ENCODE data around the gene CEP131. TPM values are rescaled to one million over a fixed set of nuclear protein-coding genes. Genes with fewer than 3 reads are reported as not detected.

CEP131 gene
- total RNA-seq (2014; rRNA removed; shearing (Covaris generic)) = 7.8 and 18.2 TPM in 2 replicates

DNA sequence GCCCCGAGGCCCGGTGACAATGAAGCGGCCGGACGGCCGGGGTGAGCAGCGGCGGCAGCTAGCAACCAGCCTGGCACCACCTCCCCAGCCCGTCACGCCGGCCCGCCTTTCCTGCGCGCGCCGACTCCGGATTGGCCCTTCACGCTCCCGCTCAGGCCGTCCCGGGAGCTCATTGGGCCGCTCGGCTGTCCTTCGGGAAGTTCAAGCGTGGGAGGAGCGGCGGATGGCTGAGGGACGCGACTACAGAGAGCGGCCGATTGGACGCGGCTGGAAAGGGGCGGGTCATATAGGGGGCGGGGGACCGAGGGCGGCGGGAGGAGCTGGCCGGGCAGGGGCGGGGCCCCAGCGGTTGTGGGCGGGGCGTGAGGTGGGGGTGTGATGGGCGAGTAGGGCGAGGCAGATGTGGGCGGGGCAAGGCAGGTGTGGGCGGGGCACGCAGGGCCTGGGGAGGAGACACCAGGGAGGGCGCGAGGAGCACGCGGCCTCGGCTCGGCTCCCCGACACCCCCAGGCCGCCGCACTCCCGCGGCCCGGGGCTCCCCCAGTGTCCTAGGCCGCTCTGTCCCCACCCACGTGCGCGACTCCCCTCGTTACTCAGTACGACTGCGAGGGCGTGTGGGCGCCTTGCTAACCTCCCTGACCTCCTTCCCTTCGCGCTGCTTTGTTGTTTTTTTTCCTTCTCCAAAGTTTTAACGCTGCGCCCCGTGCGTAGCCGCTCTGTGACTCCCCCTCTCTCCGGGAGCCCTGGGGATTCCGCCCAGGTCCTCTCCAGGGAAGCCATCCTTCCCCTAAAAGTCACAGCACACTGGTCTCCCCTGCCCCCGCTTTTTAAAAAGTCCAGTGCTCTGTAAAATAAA, at the start of gene CEP131:
CEP131 (minus strand) TSS at position 60 of the 856 bp plus-strand sequence. CDS start 2,909 bp downstream, outside the sequence.
- DNase-seq (ENCODE audit: low read depth) = peak; percentile 96

DNA sequence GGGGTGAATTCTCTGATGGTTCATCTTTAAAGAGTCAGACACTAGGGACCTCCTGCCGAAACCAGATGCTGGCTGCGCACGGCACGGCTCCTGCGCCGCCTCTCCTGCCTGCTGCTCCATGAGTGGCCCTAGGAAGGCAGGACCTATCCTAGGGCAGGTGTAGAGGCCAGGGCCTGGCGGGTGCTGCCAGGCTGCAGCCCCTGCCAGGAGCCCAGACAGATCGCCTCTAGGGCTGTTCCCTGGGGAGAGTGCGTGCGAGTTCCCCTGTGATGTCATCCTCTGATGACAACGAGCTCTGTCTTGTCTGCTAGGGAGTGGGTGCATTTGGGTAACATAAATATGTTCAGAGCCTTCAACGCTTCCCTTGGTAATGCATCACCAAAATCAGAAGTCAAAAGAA, 48.5 kb upstream of the CEP131 start:
- DNase-seq (ENCODE audit: low read depth) = no peak

DNA sequence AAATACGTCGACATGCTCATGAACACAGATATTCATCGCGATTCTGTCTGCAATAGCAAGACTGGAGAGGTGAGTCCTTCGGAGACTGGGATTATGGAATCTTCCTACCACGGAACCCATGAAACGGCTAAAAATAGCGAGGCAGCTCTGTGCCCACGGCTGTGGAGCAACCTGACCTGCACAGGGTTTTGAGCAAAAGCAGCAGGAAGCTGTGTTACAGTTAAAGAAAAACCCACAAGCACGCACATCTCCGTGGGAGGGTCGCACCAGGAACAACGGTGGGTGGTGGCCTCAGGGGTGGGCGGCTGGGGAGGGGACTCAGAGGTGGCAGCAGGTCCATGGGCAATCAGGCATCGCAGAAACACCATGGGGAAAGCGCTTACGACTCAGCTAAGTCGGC, 47.5 kb upstream of the CEP131 start:
- DNase-seq (ENCODE audit: low read depth) = no peak

DNA sequence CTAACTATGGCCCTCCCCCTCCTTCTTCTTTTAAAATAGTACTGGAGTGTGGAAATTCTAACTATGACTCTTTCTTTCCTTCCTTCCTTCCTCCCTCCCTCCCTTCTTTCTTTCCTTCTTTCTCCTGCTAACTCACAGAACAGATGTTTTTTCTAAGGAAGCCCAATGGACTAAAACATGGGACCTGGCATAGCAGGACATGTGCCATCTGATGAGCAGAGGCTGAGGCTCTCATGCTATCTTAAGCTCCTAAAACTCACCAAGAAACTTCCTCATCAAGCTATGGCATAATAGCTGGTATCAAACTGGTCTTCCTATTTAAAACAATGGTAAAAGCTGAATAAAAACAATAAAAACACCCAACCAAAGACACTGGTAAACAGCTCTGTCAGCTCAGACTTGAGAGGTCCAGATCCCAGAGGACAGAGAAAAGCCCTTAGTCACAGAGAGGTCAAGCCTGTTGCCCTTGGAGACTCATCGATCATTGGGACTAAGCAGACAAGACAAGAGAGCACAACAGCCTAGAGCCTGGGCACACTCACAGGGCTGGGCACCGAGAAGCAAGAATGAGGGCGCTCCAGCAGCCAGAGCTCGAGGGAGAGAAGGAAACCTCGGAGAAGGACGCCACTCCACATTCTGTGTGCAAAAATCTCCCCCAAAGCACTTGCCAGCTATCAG, 44.8 kb upstream of the CEP131 start:
- no peak for DNase-seq (ENCODE audit: low read depth)

DNA sequence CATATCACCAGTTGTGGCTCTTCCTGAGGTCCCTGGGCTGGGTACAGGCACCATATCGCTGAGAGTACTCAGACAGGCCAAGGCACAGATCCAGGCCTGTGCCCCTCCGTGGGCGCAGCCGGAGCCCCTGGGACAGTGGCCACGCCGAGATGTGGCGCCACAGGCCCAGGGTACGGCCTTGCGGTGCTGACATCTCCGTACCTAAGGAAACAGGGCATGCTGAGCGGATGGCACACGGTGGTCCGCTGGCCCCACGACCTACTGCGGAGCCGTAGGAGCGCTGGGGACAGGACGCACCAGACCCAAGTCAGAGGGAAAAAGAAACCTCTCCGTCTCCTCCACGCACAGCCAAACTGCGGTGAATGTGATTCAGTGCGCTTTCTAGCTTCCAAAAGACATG, 42.8 kb upstream of the CEP131 start:
- no peak for DNase-seq (ENCODE audit: low read depth)

DNA sequence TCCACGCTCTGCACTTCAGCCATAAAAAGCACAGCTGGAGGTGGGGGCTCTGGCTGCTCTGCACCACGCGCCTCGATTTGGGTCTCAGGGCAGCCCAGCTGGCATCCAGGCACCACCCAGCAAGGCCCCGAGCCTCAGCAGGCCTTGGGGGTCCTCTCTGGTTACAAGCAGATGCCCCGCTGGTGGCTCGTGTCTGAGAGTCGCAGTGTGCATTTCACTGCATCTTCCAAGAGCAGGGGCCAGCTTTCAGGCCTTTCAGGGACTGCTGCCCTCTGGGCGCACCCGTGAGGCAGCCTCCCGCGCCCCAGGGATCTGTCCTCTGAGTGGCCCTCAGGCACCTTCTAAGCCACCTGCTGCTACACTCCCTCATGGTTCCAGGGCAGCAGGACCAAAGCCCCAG, 41.9 kb upstream of the CEP131 start:
- DNase-seq (ENCODE audit: low read depth) = no peak

DNA sequence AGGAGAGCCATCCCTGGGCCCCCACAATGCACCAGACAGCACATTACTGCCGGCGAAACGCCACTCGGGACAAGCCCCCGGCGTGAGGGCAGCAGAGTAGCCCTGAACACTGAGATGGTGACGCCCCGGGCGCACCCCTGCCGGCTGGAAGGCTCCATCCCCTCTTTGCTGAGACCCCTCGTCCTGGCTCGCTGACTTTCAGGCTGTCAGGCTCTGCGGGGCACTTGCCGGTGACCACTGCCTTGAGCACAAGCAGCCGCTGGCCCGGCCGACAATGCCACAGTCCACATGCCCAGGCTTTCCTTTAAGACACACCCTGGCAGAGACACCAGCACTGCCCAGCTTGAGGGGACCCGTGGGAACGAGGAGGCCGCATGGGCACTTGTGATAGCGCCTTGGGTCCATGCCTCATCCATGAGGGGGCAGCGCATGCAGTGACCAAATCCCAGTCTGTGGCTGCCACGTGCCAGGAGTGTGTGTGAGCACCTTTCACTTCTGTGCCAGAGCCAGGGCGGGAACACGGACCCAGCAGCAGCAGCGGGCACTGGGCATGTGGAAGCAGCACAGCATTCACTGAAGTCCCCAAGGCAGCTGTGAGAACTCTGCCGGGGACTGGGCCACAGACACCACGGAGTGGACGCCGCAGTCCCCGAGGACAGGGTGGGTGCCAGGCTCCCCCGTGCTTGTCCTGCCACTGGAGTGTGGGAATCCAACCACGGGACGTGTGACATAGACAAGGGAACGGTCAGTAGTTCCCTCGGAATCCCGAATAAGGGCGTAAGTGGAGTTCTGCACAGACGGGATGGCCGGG, 40.8 kb upstream of the CEP131 start:
- DNase-seq (ENCODE audit: low read depth) = no peak

DNA sequence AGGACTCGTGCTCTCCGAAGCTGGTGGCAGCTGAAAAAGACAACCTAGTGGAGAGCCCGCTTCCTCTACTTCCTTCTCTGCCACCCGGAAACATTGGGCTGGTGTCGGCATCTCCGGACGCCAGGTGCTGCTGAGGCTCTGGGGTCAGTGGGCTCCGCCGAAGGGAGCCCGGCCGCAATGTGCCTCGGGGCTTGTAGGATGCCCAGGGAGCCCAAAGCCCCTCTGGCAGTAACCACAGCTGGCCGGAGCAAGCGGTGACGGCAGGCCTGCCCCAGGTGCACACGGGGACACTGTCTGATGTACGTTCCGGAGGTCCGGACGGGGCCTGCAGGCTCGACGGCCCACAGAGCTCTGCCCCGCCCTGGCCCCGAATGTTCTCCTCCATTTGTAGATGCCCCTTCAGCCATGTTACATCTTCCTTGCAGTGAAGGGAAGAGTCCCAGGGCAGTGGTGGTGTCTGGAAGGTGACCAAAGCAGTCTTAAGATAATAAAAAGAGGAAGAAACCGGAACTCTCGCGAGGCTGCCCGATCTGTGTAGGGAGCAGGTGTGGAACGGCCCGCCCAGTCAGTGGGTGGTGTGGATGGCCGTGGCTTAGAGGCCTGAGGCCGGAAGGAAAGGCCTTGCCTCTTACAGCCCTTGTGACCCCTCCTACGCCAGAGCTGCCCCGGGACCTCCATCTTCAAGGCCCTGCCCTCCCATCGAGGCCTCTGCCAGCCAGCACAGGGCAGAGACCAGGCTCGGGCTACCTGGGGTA, 39.0 kb upstream of the CEP131 start:
- DNase-seq (ENCODE audit: low read depth) = no peak

DNA sequence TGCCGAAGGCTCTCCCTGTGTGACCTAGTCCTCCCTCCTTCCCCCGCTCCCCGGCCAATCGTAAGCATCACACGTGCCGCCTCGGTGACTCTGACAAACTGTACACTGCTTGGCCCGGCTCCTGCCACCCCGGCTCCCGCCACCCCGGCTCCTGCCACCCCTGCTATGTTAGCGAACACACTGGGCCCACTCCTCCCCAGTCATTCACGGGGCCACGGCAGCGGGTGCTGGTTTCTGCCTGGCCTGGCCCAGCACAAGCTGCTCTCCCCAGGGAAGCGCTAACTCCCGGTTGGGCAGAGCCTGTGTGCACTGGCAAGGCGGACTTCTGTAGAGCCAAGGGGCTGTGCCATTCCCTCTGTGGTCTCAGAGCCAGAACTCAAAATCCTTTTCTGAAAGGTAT, 38.3 kb upstream of the CEP131 start:
- no peak for DNase-seq (ENCODE audit: low read depth)

DNA sequence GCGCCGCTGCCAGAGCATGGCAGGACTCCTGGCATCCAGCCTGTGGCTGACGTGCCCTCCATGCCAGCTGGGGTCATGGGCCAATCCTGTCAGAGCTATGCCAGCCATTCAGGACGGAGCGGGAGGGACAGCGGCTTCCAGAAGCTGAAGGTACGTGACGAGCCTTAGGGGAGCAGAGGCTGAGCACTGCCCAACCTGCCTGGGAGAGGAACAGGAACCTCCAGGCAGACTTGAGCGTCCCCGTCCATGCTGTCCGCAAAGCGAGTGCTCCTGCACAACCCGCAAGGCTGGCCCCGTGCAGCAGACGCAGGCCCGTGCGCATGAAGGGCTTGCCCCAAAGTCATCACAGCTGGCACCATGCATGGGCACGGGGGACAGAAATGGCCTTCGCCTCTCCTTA, 37.9 kb upstream of the CEP131 start:
- DNase-seq (ENCODE audit: low read depth) = no peak

DNA sequence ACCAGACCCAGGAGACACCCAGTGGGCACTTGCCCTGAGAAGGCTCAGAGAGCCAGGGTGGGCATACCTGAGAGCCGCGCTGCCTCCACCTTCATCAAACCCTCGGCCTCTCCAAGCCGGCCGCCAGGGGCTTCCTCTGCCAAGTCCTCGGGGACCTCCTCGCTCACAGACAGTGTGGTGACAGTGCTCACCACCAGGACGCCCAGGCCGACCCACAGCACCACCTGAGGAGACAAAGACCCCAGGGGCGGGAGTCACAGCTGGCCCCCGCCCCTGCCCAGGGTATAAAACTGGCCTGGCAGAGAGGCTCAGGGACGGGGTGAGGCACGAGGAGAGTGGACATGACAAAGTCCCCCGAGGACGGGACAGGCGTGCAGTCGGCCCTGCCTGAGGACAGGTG, 37.4 kb upstream of the CEP131 start:
- no peak for DNase-seq (ENCODE audit: low read depth)

DNA sequence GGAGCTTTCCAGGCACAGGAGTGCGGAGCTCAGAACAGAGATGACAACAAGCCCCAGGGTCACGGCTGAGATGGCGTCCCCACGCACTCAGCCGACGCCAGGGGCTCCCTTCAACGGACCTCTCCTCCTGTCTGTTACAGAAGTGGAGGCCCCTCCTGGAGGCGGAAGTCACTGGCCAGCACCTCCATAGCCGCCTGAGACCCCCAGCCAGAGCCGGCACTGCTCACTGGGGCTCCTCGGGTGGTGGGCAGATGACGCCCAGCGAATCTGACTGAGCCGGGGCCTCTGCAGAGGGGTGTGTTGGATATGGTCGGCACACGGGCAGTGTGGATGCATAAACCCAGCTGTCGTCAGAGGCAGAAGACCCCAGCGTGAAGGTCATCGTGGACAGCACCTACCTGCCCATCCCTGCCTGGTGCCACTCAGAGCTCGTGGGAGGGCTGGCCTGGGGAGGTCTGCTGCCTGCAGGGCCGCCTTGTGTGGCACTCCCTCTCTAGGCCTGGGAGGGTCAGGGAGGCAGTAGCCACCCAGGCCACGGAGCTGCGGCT, 36.4 kb upstream of the CEP131 start:
- DNase-seq (ENCODE audit: low read depth) = no peak

DNA sequence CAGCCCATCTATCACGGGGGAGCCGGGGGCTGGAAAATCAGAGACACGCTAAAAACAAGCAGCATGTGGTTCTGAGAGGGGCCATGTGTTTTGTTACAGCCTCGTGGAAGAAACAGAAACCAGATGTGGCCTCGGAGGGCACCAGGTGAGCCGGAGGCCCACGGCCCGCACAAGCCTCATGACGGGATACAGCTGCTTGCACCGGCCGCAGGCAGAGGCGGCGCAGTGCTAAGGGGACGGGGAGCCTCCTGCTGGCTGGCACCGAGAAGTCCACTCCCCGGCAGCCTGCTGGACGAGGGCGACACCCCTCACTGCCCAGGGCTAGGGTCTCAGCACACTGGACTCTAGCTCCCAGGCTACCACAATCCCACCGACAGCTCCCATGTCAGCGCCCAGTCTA, 35.5 kb upstream of the CEP131 start:
- no peak for DNase-seq (ENCODE audit: low read depth)

DNA sequence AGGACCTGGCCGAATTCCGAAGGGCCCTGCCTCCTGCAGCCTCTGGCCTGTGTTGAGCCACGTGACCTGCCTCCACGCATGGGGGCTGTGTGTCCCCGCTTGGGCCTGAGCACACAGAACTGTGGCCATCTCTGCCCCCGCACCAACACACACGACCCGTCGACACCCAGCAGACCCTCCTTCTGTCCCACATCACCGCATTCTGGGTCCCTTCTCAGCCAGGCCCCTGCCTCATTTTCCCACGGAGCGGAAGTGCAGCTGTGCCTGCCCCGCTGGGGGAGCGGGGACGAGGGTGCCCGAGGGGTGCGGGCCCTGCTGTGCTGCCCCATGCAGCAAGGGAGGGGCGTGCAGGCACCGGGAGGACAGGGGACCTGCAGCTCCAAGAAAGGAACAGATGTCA, 34.8 kb upstream of the CEP131 start:
- DNase-seq (ENCODE audit: low read depth) = no peak

DNA sequence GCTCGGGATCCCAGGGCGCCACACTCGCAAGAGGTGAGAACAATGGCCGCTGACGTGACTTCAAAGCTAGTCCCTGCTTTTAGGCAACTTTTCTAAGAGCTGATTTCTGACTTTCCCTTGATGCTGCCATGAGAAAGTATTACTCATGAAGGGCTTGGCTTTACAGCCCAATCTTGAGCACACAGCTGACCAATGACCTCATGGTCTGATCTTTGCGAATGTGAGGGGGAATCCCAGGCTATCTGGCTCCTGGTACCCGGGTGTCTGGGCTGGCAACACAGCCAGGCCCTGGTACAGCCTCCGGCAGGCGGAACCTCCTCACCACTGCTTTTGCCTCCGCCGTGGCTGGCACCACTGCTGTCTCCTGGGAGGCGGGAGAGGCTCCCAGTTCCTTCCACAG, 33.9 kb upstream of the CEP131 start:
- peak; percentile 26 for DNase-seq (ENCODE audit: low read depth)

DNA sequence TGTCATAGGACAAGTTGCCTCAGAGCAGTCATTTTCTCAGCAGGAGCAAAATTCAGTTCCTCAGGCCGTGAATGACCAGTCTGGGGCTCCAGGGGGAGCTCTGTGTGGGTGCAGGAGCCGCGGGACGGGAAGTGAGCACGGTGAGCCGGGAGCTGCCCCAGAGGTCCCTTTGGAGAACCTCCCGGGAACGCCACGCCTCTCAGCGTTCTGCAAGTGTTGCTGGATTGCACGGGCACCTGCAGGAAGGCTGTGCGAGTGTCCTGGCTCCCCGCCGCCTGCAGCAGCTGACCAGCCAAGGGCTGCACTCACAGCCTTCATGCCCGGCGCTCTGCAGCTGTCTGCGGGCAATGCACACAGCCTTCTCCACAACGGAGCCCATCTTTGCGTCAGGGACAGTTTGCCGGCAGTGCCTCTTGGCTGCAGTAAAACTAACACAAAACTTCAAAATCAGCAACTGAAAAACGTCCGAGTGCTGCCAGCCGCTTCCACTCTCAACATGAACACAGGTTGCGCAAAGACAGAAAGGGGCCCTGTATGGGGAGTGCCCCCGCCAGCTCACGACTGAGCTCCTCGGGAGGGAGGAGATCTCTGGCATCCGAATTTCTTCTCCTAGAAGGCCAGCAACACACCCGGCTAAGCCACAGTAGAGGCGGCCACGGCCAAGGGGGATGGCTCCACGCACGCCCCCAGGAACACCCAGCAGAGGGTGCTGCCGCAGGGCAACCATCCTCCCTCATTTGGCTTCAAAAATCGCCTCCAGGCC, 32.4 kb upstream of the CEP131 start:
- DNase-seq (ENCODE audit: low read depth) = no peak

DNA sequence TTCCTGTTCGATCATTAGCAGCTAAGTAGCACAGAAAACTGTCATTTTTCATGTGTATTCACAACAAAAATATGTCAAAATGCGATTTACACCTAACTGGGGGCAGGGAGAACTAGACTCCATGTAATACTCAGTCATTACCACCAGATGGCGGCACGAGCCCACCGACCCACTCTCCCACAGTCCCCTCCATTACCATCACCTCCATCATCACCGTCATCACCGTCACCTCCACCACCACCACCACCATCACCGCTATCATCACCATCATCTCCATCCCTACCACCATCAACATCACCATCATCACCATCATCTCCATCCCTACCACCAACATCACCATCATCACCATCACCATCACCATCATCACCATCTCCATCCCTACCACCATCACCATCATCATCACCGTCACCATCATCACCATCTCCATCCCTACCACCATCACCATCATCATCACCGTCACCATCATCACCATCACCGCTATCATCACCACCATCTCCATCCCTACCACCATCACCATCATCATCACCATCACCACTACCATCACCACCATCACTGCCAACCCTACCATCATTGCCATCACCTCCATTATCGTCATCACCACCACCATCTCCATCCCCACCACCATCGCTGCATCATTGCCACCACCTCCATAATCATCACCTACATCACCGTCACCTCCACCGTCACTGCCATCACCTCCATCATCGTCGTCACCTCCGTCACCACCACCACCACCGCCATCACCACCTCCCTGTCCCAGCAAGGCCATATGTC, 30.8 kb upstream of the CEP131 start:
- DNase-seq (ENCODE audit: low read depth) = no peak

DNA sequence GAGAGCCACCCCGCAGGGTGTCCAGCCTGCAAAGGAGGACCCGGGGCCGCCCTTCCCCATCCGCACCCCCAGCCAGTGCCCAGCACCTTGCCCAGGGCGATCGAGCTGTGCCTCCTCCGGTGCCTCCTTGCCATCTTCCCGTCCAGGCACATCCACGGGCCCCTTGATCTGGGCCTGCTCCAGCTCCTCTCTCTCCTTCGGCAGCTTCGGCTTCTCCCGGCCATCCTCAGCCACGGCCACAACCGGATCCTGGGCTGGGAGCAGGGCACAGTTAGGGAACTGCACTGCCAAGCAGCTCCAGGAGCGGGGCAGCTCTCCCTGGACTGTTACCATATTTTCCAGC, 30.2 kb upstream of the CEP131 start:
- DNase-seq (ENCODE audit: low read depth) = no peak

DNA sequence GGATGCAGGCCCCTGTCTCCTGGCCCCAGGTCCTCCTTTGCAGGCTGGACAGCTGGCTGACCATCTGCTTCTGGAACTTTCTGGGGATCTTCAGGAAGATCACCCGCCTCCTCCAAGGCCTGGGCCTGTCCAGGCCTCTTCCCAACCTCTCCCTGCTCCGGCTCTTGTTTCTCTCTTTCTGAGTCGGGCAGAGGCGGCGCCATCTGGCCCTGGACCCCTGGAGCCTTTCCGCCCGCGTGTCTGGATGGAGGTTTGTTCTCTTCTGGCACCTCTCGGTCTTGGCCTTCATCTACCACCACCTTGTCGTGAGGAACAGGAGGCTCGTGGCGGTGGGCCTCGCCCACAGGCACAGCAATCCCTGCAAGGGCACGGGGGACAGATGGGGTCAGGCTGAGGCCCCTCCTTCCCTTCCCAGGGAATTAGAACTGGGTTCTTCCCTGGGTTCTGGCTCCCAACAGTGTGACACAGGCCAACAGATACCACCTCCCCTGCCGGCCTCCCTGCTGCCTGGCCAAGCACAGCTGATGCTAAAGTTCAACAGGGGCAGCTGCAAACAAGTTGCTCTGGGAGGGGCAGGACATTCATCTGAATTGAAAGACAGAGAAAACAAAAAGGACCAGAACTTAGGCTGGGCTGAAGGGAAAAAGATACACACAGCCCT, 29.7 kb upstream of the CEP131 start:
- no peak for DNase-seq (ENCODE audit: low read depth)

Data from M059J (cell line).